GM21447 (cell line): Measurements from ENCODE around the gene SYNPO.

Experiments
- ATAC-seq: cut with Tn5 transposase; IDR thresholded peaks from one replicate; pipeline ENCODE4 v1.9.1; 2021; ENCODE audit not compliant: unreplicated experiment

Gene SYNPO

GRCh38 chr5:150640311-150641005, at the start of gene SYNPO:
Gene SYNPO (plus strand): TSS chr5:150640660. CDS start chr5:150648276, 7,616 bp downstream.
- no peak for ATAC-seq

- ATAC-seq = no peak
Measured at GRCh38 chr5:150590979-150591695, 49.3 kb upstream of the SYNPO start.

- no peak for ATAC-seq
Measured at GRCh38 chr5:150593593-150593992, 46.9 kb upstream of the SYNPO start.

- no peak for ATAC-seq
Measured at GRCh38 chr5:150593996-150594395, 46.5 kb upstream of the SYNPO start.

GRCh38 chr5:150595466-150596031, 44.9 kb upstream of the SYNPO start:
- ATAC-seq = no peak

- ATAC-seq = no peak
Measured at GRCh38 chr5:150596313-150596712, 44.1 kb upstream of the SYNPO start.

- ATAC-seq = no peak
Measured at GRCh38 chr5:150596826-150597225, 43.6 kb upstream of the SYNPO start.

GRCh38 chr5:150598006-150598405, 42.5 kb upstream of the SYNPO start:
- no peak for ATAC-seq

- no peak for ATAC-seq
Measured at GRCh38 chr5:150598821-150599273, 41.6 kb upstream of the SYNPO start.

GRCh38 chr5:150599281-150599680, 41.2 kb upstream of the SYNPO start:
- no peak for ATAC-seq

- ATAC-seq = no peak
Measured at GRCh38 chr5:150599917-150600511, 40.4 kb upstream of the SYNPO start.

GRCh38 chr5:150600616-150601490, 39.6 kb upstream of the SYNPO start:
- no peak for ATAC-seq

- ATAC-seq = no peak
Measured at GRCh38 chr5:150601491-150602345, 38.7 kb upstream of the SYNPO start.

GRCh38 chr5:150603052-150603451, 37.4 kb upstream of the SYNPO start:
- ATAC-seq = no peak

- no peak for ATAC-seq
Measured at GRCh38 chr5:150603491-150603890, 37.0 kb upstream of the SYNPO start.

- no peak for ATAC-seq
Measured at GRCh38 chr5:150604010-150604409, 36.5 kb upstream of the SYNPO start.

GRCh38 chr5:150604894-150605440, 35.5 kb upstream of the SYNPO start:
- ATAC-seq = no peak

- ATAC-seq = no peak
Measured at GRCh38 chr5:150605546-150605945, 34.9 kb upstream of the SYNPO start.

GRCh38 chr5:150606476-150606875, 34.0 kb upstream of the SYNPO start:
- ATAC-seq = no peak

GRCh38 chr5:150607105-150607504, 33.4 kb upstream of the SYNPO start:
- no peak for ATAC-seq
